Measurements from ENCODE around the gene FAM168B.

GRCh38 chr2:131112529-131112928 lies 19.3 kb upstream of the FAM168B start:
- TF ChIP-seq CTCF (IDR thresholded peaks at IDR 0.05) = no peak
- no peak for TF ChIP-seq POLR2A (IDR thresholded peaks at IDR 0.05)

All from suprapubic skin (tissue), 3 donors.